ENCODE results near the gene CRYM. TPM values are rescaled to one million over a fixed set of nuclear protein-coding genes. Genes with fewer than 3 reads are reported as not detected.

CRYM gene
- 0.51 TPM in 1 of 2 replicates, not detected in the other for total RNA-seq

GRCh38 chr16:21277927-21278706 is at the start of gene CRYM:
TSS of gene CRYM (minus strand) at chr16:21278290. CDS start at chr16:21278251, 39 bp downstream.

GRCh38 chr16:21233521-21234150 is 44.5 kb downstream of the CRYM start, which contains the start of gene ANKS4B:
TSS of gene ANKS4B (plus strand) at chr16:21233699. CDS start at chr16:21233738, 39 bp downstream.

GRCh38 chr16:21211486-21211885 is 66.6 kb downstream of the CRYM start, which contains the start of gene ZP2:
TSS of gene ZP2 (minus strand) at chr16:21211574. CDS start at chr16:21211547, 27 bp downstream.

Other genes with a start within 250 kb of the CRYM start
- 0.05 TPM in 1 of 2 replicates, not detected in the other for gene DNAH3, start 127.4 kb downstream of the CRYM start, total RNA-seq
- gene LDAF1, start 119.6 kb downstream of the CRYM start, total RNA-seq = 54.5 and 58.5 TPM in 2 replicates
- gene ZP2, start 66.7 kb downstream of the CRYM start, total RNA-seq = not detected in 2 replicates
- not detected in 2 replicates for gene ANKS4B, start 44.6 kb downstream of the CRYM start, total RNA-seq

All from smooth muscle cell of the umbilical artery (primary cell).